ENCODE results near the gene DAGLB.
"Not testable (repeated sequence)": the region's sequence is repeated elsewhere in the genome, so short reads cannot be mapped to it uniquely, and the experiment has no call there.

DAGLB gene, protein sequence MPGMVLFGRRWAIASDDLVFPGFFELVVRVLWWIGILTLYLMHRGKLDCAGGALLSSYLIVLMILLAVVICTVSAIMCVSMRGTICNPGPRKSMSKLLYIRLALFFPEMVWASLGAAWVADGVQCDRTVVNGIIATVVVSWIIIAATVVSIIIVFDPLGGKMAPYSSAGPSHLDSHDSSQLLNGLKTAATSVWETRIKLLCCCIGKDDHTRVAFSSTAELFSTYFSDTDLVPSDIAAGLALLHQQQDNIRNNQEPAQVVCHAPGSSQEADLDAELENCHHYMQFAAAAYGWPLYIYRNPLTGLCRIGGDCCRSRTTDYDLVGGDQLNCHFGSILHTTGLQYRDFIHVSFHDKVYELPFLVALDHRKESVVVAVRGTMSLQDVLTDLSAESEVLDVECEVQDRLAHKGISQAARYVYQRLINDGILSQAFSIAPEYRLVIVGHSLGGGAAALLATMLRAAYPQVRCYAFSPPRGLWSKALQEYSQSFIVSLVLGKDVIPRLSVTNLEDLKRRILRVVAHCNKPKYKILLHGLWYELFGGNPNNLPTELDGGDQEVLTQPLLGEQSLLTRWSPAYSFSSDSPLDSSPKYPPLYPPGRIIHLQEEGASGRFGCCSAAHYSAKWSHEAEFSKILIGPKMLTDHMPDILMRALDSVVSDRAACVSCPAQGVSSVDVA

DNA sequence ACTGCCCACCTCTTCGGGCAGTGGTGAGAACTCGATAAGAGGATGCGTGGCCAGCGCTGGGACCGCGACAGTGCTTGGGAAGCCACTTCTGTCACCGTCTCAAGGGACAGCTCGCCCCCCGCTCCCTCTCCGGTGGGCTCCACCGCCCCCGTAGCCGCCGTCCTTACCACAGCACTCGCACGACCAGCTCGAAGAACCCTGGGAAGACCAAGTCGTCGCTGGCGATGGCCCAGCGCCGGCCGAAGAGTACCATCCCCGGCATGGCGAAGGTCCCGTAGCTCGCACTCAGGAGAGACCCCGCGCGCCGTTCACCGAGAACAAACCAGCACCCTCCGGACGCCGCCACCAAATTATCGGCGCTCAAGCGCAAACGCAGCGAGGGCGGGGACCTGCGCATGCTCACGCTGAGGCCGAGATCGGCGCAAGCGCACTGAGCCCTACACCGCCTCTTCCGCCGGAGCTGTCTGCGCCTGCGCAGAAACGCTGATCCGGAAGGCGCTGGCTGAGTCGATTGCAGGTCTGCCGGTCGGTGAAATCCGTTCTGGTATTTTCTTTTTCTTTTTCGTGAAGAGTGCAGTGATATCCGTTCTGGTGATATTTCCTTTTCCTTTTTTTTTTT is at the start of gene DAGLB:
Gene DAGLB (minus strand): TSS at position 374 of the 619 bp plus-strand sequence. CDS start 112 bp downstream, at position 262.
- DNase-seq = peak; percentile 94

DNA sequence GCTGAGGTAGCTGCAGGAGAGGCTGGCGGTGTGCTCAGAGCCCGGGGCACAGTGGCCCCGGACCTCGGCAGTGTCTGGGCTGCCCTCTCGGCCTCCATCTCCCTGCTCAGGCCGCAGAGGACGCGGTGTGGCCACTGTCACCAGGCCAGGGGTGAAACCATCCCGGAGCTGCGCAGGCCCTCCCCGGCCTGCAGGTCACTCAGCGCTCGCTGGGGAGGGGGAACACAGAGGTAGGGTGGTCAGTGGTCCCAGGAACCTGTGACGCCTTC is 49.8 kb upstream of the DAGLB start:
- DNase-seq = no peak

- DNase-seq = no peak
These were observed 49.3 kb upstream of the DAGLB start for GRCh38 chr7:6496842-6497636.

- no peak for DNase-seq
These were observed 48.0 kb upstream of the DAGLB start for GRCh38 chr7:6495597-6496262.

DNA sequence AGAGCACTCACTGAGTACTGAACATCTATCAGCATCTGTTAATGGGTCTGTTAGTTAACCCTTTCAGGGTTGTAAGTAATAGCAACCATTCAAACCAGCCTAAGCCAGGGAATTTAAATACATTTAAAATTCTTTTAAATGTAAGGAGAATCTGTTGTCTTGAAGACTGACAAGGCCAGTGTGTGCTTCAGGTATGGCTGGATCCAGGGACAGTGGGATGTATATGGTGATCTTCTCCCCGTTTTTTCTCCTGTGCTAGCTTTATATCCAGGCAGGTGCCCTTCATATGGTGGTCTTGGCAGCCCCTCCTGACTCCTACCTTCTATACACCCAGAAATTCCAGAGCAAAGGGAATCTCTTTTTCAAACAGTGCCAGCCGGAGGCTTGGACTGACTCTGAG is 46.6 kb upstream of the DAGLB start:
- no peak for DNase-seq

DNA sequence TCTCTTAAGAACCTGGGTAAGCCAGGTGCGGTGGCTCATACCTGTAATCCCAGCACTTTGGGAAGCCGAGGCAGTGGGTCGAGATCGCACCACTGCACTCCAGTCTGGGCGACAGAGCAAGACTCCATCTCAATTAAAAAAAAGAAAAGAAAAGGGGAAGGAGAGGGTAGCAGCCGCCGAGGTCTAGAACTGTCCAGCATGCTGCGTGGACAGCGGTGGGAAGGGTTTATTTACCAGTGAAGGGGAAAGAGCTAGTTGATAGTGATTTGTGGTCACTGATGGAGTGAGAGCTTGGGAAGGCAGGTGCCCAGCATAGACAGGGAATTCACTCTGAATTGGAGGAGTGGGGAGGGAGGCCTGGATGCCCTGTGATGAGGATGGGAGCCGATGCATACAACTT is 43.4 kb upstream of the DAGLB start:
- no peak for DNase-seq

DNA sequence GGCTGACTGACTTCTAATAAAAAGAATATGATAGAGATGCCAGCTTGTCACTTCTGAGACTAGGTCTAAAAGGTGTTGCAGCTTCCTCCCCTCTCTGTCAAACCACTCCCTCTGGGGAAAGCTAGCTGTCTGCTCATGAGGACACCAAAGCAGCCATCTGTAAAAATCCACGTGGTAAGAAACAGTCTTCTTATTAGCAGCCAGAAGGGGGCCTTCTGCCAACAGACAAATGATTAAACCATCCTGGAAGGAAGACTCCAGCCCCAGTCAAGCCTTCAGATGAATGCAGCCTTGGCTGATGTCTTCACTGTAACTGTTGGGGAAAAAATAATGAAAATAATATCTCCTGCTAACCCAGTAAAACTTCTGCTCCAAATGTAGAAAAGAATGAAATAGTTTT is 41.9 kb upstream of the DAGLB start:
- DNase-seq = no peak

GRCh38 chr7:6487184-6487545 is 39.4 kb upstream of the DAGLB start:
- DNase-seq = no peak

DNA sequence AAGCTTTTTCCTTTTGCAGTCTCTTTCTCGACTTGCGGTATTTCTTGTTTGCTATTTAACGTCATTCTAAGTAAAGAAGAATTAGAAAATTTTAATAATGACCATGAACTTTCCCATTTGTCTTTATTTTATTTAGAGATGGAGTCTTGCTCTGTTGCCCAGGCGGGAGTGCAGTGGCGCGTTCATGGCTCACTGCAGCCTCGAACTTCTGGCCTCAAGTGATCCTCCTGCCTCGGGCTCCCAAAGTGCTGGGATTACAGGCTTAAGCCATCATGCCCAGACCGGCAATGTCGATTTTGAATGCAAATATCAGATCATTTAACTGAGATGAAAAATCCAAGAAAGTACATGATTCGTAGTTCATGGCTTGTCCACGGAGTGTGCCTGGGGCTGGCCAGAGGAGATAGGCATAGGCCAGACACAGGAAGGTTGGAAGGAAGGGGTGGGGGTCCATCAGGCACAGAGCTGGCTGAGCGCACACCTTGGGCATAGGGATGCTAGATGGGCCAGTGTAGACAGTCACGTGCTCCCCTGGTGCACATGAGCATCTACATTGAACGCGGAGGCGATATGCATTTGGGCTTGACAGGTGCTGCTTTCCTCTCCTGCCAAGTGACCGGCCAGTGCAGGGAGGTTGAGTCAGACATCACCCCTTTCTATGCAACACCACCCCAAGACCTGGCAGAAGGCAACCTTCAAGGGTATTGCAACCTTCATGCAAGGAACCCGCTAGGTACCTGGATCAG is 38.9 kb upstream of the DAGLB start:
- DNase-seq = no peak

GRCh38 chr7:6482743-6483119 is 35.0 kb upstream of the DAGLB start:
- no peak for DNase-seq

DNA sequence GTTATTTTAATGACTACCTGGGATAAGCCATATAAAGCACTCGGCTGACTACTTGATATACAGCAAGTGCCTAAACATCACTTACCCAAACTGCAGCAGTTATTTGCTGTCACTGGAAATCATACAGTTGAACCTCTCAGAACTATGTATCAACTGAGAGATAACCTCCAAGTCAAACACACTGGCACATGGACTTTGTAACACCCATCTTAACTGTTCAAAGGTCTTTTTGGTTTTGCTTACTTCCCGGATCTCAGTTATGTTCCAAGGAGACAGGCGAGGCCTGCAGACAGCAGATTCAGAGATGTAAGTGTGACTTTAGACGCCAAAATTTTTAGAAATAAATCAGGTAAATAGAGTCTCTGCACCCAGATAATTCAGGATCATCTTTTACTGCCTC is 34.6 kb upstream of the DAGLB start:
- DNase-seq = no peak

- no peak for DNase-seq
These were observed 33.7 kb upstream of the DAGLB start for GRCh38 chr7:6481445-6481844.

- DNase-seq = no peak
These were observed 32.5 kb upstream of the DAGLB start for GRCh38 chr7:6480323-6480660.

DNA sequence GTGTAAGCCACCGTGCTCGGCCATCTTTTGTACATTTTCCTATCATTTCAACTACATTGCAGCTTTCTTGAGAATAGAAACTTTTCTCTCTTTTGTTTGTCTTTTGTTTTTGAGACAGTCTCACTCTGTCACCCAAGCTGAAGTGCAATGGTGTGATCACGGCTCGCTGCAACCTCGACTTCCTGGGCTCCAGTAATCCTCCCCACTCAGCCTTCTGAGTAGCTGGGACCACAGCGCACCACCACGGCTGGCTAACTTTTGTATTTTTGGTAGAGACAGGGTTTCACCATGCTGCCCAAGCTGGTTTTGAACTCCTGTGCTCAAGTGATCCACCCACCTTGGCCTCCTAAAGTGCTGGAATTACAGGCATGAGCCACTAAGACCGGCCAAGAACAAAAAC is 31.3 kb upstream of the DAGLB start:
- DNase-seq = no peak

- no peak for DNase-seq
These were observed 30.4 kb upstream of the DAGLB start for GRCh38 chr7:6478186-6478585.

- DNase-seq = no peak
These were observed 29.5 kb upstream of the DAGLB start for GRCh38 chr7:6477318-6477660.

GRCh38 chr7:6476596-6477317 is 29.0 kb upstream of the DAGLB start:
- no peak for DNase-seq

GRCh38 chr7:6475433-6476186 is 27.9 kb upstream of the DAGLB start:
- DNase-seq = no peak

DNA sequence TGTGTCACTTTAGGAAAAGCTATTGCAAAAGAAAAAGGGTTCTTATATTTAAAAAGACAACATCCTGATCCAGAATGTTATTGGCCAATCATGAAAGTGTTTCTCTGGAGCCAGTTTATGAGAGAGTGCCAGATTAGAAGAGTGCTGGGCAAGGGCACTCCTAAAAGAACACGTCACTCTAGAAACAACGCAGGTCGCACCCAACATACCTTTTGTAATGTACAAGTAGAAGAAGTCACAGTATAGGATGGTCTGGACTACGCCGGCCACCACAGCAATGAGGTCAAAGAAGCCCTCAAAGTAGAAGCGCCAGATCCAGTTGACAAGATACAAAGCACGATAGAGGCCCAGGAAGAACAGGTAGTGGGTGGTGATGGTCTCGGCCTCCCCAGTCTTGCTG is 18.1 kb upstream of the DAGLB start:
- no peak for DNase-seq

- not testable (repeated sequence) for DNase-seq
These were observed 15.9 kb upstream of the DAGLB start for GRCh38 chr7:6463609-6464008.

- no peak for DNase-seq
These were observed 14.3 kb upstream of the DAGLB start for GRCh38 chr7:6461946-6462550.
